Panc1 (cell line): ENCODE results near the gene LRATD1. TPM values are rescaled to one million over a fixed set of nuclear protein-coding genes. Genes with fewer than 3 reads are reported as not detected.

ENCODE experiments used
- ATAC-seq: fragments of 200-7000 bp; cut with Tn5 transposase; 2 replicates; pipeline ENCODE4 v1.9.1; 2020; ENCODE audit warnings: mild to moderate bottlenecking, moderate library complexity
- BruUV-seq: library from RNA; stranded (reverse); fragments of 400-500 nt; replicated peaks from 2 replicates; lab custom pipeline; 2021; lab: Mats Ljungman, UMichigan
- CTCF ChIA-PET: fragments of 300-600 bp; sonication (Branson Sonifier 250); formaldehyde crosslinking; loops from one replicate; lab custom pipeline; 2022; ENCODE audit warnings: antibody characterized with exemption; lab: Charles Lee
- POLR2A ChIA-PET: fragments of 300-600 bp; sonication (Branson Sonifier 250); formaldehyde crosslinking; loops from one replicate; lab custom pipeline; 2022; ENCODE audit warnings: antibody characterized with exemption; lab: Charles Lee
- DNase-seq: peaks from one replicate; pipeline ENCODE4 v3.0.0-alpha.2; 2010; ENCODE audit warnings: low read depth, low spot score
- H3K27ac ChIP-seq: 2 replicates; pipeline ENCODE4 v1.5.1; 2011; ENCODE audit warnings: mild to moderate bottlenecking, low read length, inconsistent platforms
- H3K27me3 ChIP-seq: fragments of 200-500 bp; sonication (Bioruptor generic); 2 replicates; pipeline ENCODE4 v1.6.0; 2014; ENCODE audit warnings: low read length, inconsistent platforms; ENCODE audit not compliant: control insufficient read depth, insufficient read depth
- H3K36me3 ChIP-seq: fragments of 200-500 bp; sonication (Bioruptor generic); 2 replicates; pipeline ENCODE4 v1.5.1; 2014; ENCODE audit warnings: inconsistent platforms, mild to moderate bottlenecking, low read length, moderate library complexity; ENCODE audit not compliant: control insufficient read depth, insufficient read depth
- H3K4me1 ChIP-seq: 2 replicates; pipeline ENCODE4 v1.5.1; 2011; ENCODE audit warnings: inconsistent platforms, mild to moderate bottlenecking, low read length, moderate library complexity; ENCODE audit not compliant: control insufficient read depth, insufficient read depth
- H3K4me3 ChIP-seq, 2 experiments: 2 replicates each; pipeline ENCODE4 v1.5.1; 2011 to 2012; ENCODE audit warnings: low read depth in 2 of 2, low read length in 2 of 2, mild to moderate bottlenecking in 2 of 2, inconsistent platforms in 1 of 2, moderate library complexity in 1 of 2
- H3K9me3 ChIP-seq: fragments of 200-500 bp; sonication (Bioruptor generic); 2 replicates; pipeline ENCODE4 v1.5.1; 2014; ENCODE audit warnings: low read depth, mild to moderate bottlenecking, inconsistent platforms, low read length, moderate library complexity; ENCODE audit not compliant: control insufficient read depth, insufficient read depth
- CTCF ChIP-seq: fragments of 450-650 bp; IDR thresholded peaks from 2 replicates; pipeline ENCODE4 v1.5.1; 2017; ENCODE audit warnings: mild to moderate bottlenecking
- POLR2AphosphoS5 ChIP-seq: IDR thresholded peaks from 2 replicates; pipeline ENCODE4 v1.6.1; 2012; ENCODE audit warnings: mild to moderate bottlenecking, low read depth, low read length, moderate library complexity
- REST ChIP-seq, 2 experiments: IDR thresholded peaks; 2 replicates each; pipeline ENCODE4 v1.6.1; 2011 to 2012; ENCODE audit warnings: low read depth in 2 of 2, control low read depth in 1 of 2, low read length in 1 of 2, mild to moderate bottlenecking in 1 of 2, moderate library complexity in 1 of 2; ENCODE audit not compliant: insufficient read depth in 1 of 2
- SIN3A ChIP-seq: IDR thresholded peaks from 2 replicates; pipeline ENCODE4 v1.6.1; 2012; ENCODE audit warnings: low read depth, mild to moderate bottlenecking, low read length, moderate library complexity, borderline replicate concordance; ENCODE audit not compliant: insufficient read depth
- TCF7L2 ChIP-seq: IDR thresholded peaks from 2 replicates; pipeline ENCODE4 v1.6.1; 2011; ENCODE audit warnings: mild to moderate bottlenecking, low read depth, low read length, inconsistent platforms
- in situ Hi-C: cut with HindIII; loops from 2 replicates; pipeline ENCODE4 v1.10.0; 2016; ENCODE audit warnings: low sequenced_read_pairs, low pct_unique_long_range_greater_than_20kb
- intact Hi-C: fragments of 100-400 bp; cut with micrococcal nuclease; formaldehyde crosslinking; loops from one replicate; pipeline ENCODE4 v1.10.0; 2022; ENCODE audit not compliant: unreplicated experiment
- total RNA-seq: library from RNA; stranded (reverse); gene quantifications from one replicate; pipeline ENCODE4 v1.2.1, GENCODE V29; 2021; ENCODE audit not compliant: unreplicated experiment

Gene LRATD1
- total RNA-seq, 1 experiment from 2014 or later = 0.05 TPM

GRCh38 chr2:14633061-14633460, 544 bp downstream of the LRATD1 start:
- DNase-seq (no peak), ATAC-seq (no peak)
- no peaks in the 10 kb centered on the region for H3K27me3 ChIP-seq
- no peak overlapping the region for H3K27ac ChIP-seq
- intact Hi-C loops = no loop called here
- TF ChIP-seq REST (IDR thresholded peaks at IDR 0.05; ENCODE audit: insufficient read depth in 1 of 2, low read depth in 2 of 2, low read length in 1 of 2) (no peak), SIN3A (no peak), TCF7L2 (no peak), POLR2AphosphoS5 (no peak), CTCF (no peak)
- in situ Hi-C loops = no loop called here
- BruUV-seq = no TSS peak
- POLR2A ChIA-PET = no interaction called here
- CTCF ChIA-PET = no interaction called here
- no peak overlapping the region for H3K4me3 ChIP-seq
- H3K9me3 ChIP-seq = no peaks in the 10 kb centered on the region
- H3K4me1 ChIP-seq = no peaks in the 10 kb centered on the region
- H3K36me3 ChIP-seq = no peaks in the 10 kb centered on the region

GRCh38 chr2:14633461-14634181, 1.1 kb downstream of the LRATD1 start:
- in situ Hi-C loops = no loop called here
- no peak for DNase-seq
- H3K4me1 ChIP-seq = no peaks in the 10 kb centered on the region
- TF ChIP-seq SIN3A = no peak
- TF ChIP-seq POLR2AphosphoS5 = no peak
- no peak for TF ChIP-seq CTCF
- no peak for TF ChIP-seq REST (IDR thresholded peaks at IDR 0.05; ENCODE audit: insufficient read depth in 1 of 2, low read depth in 2 of 2, low read length in 1 of 2)
- no peak for TF ChIP-seq TCF7L2
- H3K36me3 ChIP-seq = no peaks in the 10 kb centered on the region
- H3K27ac ChIP-seq = no peak overlapping the region
- ChIA-PET CTCF (no interaction called here), POLR2A (no interaction called here)
- intact Hi-C loops = no loop called here
- no peak overlapping the region for H3K4me3 ChIP-seq
- no TSS peak for BruUV-seq
- H3K9me3 ChIP-seq = no peaks in the 10 kb centered on the region
- ATAC-seq = no peak
- no peaks in the 10 kb centered on the region for H3K27me3 ChIP-seq
